ENCODE measurements around the gene RNF215.

- TF ChIP-seq POLR2A (IDR thresholded peaks at IDR 0.05): no peak
- TF ChIP-seq POLR2AphosphoS5 (IDR thresholded peaks at IDR 0.05): no peak
- no peak for TF ChIP-seq CTCF (IDR thresholded peaks at IDR 0.05)
Observed at GRCh38 chr22:30381264-30381663, 5.9 kb downstream of the RNF215 start.

Measured in breast epithelium (tissue), 3 donors.